Muscle of leg (tissue), 11 donors: ENCODE data around the gene PCBP1. TPM values are rescaled to one million over a fixed set of nuclear protein-coding genes. Genes with fewer than 3 reads are reported as not detected.
A peak's percentile ranks its signal among the peaks of the same experiment; 100 is the strongest.
"Not testable (repeated sequence)": the region's sequence is repeated elsewhere in the genome, so short reads cannot be mapped to it uniquely, and the experiment has no call there.

Source experiments
- DNase-seq: peaks from one replicate; pipeline ENCODE4 v3.0.0; 2013
- H3K27ac ChIP-seq: one replicate; pipeline ENCODE4 v1.5.1; 2013; ENCODE audit warnings: mild to moderate bottlenecking, low read length, control low read depth
- H3K27me3 ChIP-seq: one replicate; pipeline ENCODE4 v1.6.1; 2013; ENCODE audit warnings: low read length; ENCODE audit not compliant: control insufficient read depth, insufficient read depth
- H3K36me3 ChIP-seq: one replicate; pipeline ENCODE4 v1.6.1; 2013; ENCODE audit warnings: low read length; ENCODE audit not compliant: control insufficient read depth, insufficient read depth
- H3K4me1 ChIP-seq: one replicate; pipeline ENCODE4 v1.6.1; 2013; ENCODE audit warnings: low read length; ENCODE audit not compliant: control insufficient read depth, insufficient read depth
- H3K4me3 ChIP-seq: one replicate; pipeline ENCODE4 v1.5.1; 2013; ENCODE audit warnings: low read length, control low read depth
- H3K9me3 ChIP-seq: replicated peaks from 2 replicates; pipeline ENCODE4 v1.6.1; 2013; ENCODE audit warnings: low read depth, low read length; ENCODE audit not compliant: control insufficient read depth
- WGBS: methylation state at CpG from one replicate; pipeline ENCODE4 v1.1.5; 2013; ENCODE audit warnings: missing lambda C conversion rate; ENCODE audit not compliant: insufficient coverage; 5-methylcytosine and 5-hydroxymethylcytosine counted together
- polyA plus RNA-seq, 8 donors: library from polyadenylated mRNA; unstranded; fragments of 120-200 nt; gene quantifications; one replicate each; pipeline versions ENCODE4 v1.2.1 to v1.2.3, GENCODE V29; 2013; ENCODE audit warnings: inconsistent platforms in 1 of 8, low replicate concordance in 1 of 8; ENCODE audit not compliant: insufficient read length in 8 of 8, insufficient read depth in 1 of 8
- total RNA-seq: library from RNA; stranded (reverse); fragments of 120-200 nt; gene quantifications from one replicate; pipeline ENCODE4 v1.2.4, GENCODE V29; 2013

PCBP1 gene
- total and polyA plus RNA-seq, 9 donors, result 36.1 to 318 (median 298) TPM

GRCh38 chr2:70046534-70046933 is 40.7 kb upstream of the PCBP1 start:
- no peak for DNase-seq
- H3K4me1 ChIP-seq, result no peaks in the 10 kb centered on the region
- H3K36me3 ChIP-seq, result peaks cover 26% of the 10 kb centered on the region
- no peak overlapping the region for H3K4me3 ChIP-seq
- no peaks in the 10 kb centered on the region for H3K9me3 ChIP-seq
- no peaks in the 10 kb centered on the region for H3K27me3 ChIP-seq
- H3K27ac ChIP-seq, result no peak overlapping the region
- 86% methylated on average over 1 of the region's 2 CpGs for WGBS

- Histone ChIP-seq H3K36me3 (peaks cover 31% of the 10 kb centered on the region), H3K4me1 (no peaks in the 10 kb centered on the region), H3K4me3 (no peak overlapping the region), H3K27me3 (no peaks in the 10 kb centered on the region), H3K27ac (no peak overlapping the region), H3K9me3 (no peaks in the 10 kb centered on the region)
- DNase-seq, result peak; percentile 32
- WGBS, result 100% methylated on average over 2 of the region's 5 CpGs
These were observed 39.8 kb upstream of the PCBP1 start for GRCh38 chr2:70047451-70047850.

- no CpG with 5 or more reads among the region's 1 CpG for WGBS
- Histone ChIP-seq H3K4me1 (no peaks in the 10 kb centered on the region), H3K36me3 (peaks cover 39% of the 10 kb centered on the region), H3K27ac (no peak overlapping the region), H3K27me3 (no peaks in the 10 kb centered on the region), H3K9me3 (no peaks in the 10 kb centered on the region), H3K4me3 (no peak overlapping the region)
- no peak for DNase-seq
These were observed 38.0 kb upstream of the PCBP1 start for GRCh38 chr2:70049255-70049654.

- no peak overlapping the region for H3K4me3 ChIP-seq
- H3K4me1 ChIP-seq, result no peaks in the 10 kb centered on the region
- no peaks in the 10 kb centered on the region for H3K27me3 ChIP-seq
- WGBS, result no CpG with 5 or more reads among the region's 5 CpGs
- peaks cover 49% of the 10 kb centered on the region for H3K36me3 ChIP-seq
- DNase-seq, result no peak
- no peak overlapping the region for H3K27ac ChIP-seq
- no peaks in the 10 kb centered on the region for H3K9me3 ChIP-seq
These were observed 36.4 kb upstream of the PCBP1 start for GRCh38 chr2:70050631-70051425.

GRCh38 chr2:70055259-70055658 is 32.0 kb upstream of the PCBP1 start:
- WGBS, result no CpG with 5 or more reads among the region's 4 CpGs
- H3K4me3 ChIP-seq, H3K27ac ChIP-seq, H3K9me3 ChIP-seq, DNase-seq, H3K27me3 ChIP-seq, H3K4me1 ChIP-seq: not testable (repeated sequence)
- peaks cover 45% of the 10 kb centered on the region for H3K36me3 ChIP-seq

GRCh38 chr2:70061317-70061716 is 26.0 kb upstream of the PCBP1 start:
- DNase-seq, result no peak
- H3K27ac ChIP-seq, result no peak overlapping the region
- peaks cover 55% of the 10 kb centered on the region for H3K36me3 ChIP-seq
- no peaks in the 10 kb centered on the region for H3K4me1 ChIP-seq
- no peak overlapping the region for H3K4me3 ChIP-seq
- H3K9me3 ChIP-seq, result no peaks in the 10 kb centered on the region
- no peaks in the 10 kb centered on the region for H3K27me3 ChIP-seq
- WGBS, result no CpG with 5 or more reads among the region's 2 CpGs

- DNase-seq, result no peak
- Histone ChIP-seq H3K4me1 (no peaks in the 10 kb centered on the region), H3K9me3 (no peaks in the 10 kb centered on the region), H3K4me3 (no peak overlapping the region), H3K27me3 (no peaks in the 10 kb centered on the region), H3K27ac (no peak overlapping the region), H3K36me3 (peaks cover 59% of the 10 kb centered on the region)
- WGBS, result no CpG with 5 or more reads among the region's 2 CpGs
These were observed 25.0 kb upstream of the PCBP1 start for GRCh38 chr2:70062270-70062669.

GRCh38 chr2:70068119-70068518 is 19.2 kb upstream of the PCBP1 start:
- peaks cover 33% of the 10 kb centered on the region for H3K36me3 ChIP-seq
- H3K9me3 ChIP-seq, result no peaks in the 10 kb centered on the region
- H3K27ac ChIP-seq, result no peak overlapping the region
- no peaks in the 10 kb centered on the region for H3K27me3 ChIP-seq
- peaks cover 2% of the 10 kb centered on the region for H3K4me1 ChIP-seq
- 100% methylated on average over 1 of the region's 3 CpGs for WGBS
- DNase-seq, result no peak
- no peak overlapping the region for H3K4me3 ChIP-seq

- H3K4me1 ChIP-seq, result peaks cover 2% of the 10 kb centered on the region
- H3K27me3 ChIP-seq, result no peaks in the 10 kb centered on the region
- no peaks in the 10 kb centered on the region for H3K9me3 ChIP-seq
- DNase-seq, result no peak
- WGBS, result 100% methylated on average over 1 of the region's 3 CpGs
- H3K4me3 ChIP-seq, result no peak overlapping the region
- no peak overlapping the region for H3K27ac ChIP-seq
- peaks cover 30% of the 10 kb centered on the region for H3K36me3 ChIP-seq
These were observed 18.2 kb upstream of the PCBP1 start for GRCh38 chr2:70069049-70069448.

GRCh38 chr2:70070542-70071268 is 16.6 kb upstream of the PCBP1 start:
- Histone ChIP-seq H3K9me3 (no peaks in the 10 kb centered on the region), H3K36me3 (peaks cover 28% of the 10 kb centered on the region), H3K4me3 (no peak overlapping the region), H3K27ac (peak overlapping the region; percentile 65), H3K27me3 (no peaks in the 10 kb centered on the region), H3K4me1 (peaks cover 2% of the 10 kb centered on the region)
- whole genome bisulfite sequencing, result 8% methylated on average over 2 of the region's 13 CpGs
- DNase-seq, result peak; percentile 95
